ENCODE results near the gene GFPT2.

- no peak for TF ChIP-seq ZNF785 (CRISPR knock-in tag; IDR thresholded peaks at IDR 0.05)
- no peak for TF ChIP-seq CTCF (IDR thresholded peaks at IDR 0.05 in 2 of 3, conservative IDR thresholded peaks at IDR 0.05 in 1 of 3; ENCODE audit: insufficient read depth in 2 of 3, low read depth in 1 of 3, low read length in 3 of 3)
- no peak for TF ChIP-seq RCOR1 (IDR thresholded peaks at IDR 0.05; ENCODE audit: borderline replicate concordance in 1 of 2, low read depth in 2 of 2, low read length in 2 of 2)
- no peak for TF ChIP-seq PML (IDR thresholded peaks at IDR 0.05; ENCODE audit: low read length)
- TF ChIP-seq HNRNPL (IDR thresholded peaks at IDR 0.05; ENCODE audit: low read depth, low read length), result no peak
Observed at GRCh38 chr5:180348336-180348735, 4.8 kb downstream of the GFPT2 start.

All from K562 (cell line).